Neural crest cell (in vitro differentiated cells): ENCODE results near the gene TLK1. TPM values are rescaled to one million over a fixed set of nuclear protein-coding genes. Genes with fewer than 3 reads are reported as not detected.

Source experiments
- DNase-seq: peaks from one replicate; pipeline ENCODE4 v3.0.0; 2021; ENCODE audit warnings: low read depth, mixed read lengths, low spot score
- H3K27ac Mint-ChIP-seq: one replicate; pipeline ENCODE4 v1.8.0; 2021; ENCODE audit warnings: mild to moderate bottlenecking, mixed read lengths; ENCODE audit not compliant: unreplicated experiment
- H3K27me3 Mint-ChIP-seq: 2 replicates; pipeline ENCODE4 v1.8.0; 2021; ENCODE audit warnings: low read depth, mild to moderate bottlenecking, mixed read lengths
- H3K36me3 Mint-ChIP-seq: 2 replicates; pipeline ENCODE4 v1.8.0; 2021; ENCODE audit warnings: low read depth, mild to moderate bottlenecking, mixed read lengths
- H3K4me1 Mint-ChIP-seq: 2 replicates; pipeline ENCODE4 v1.8.0; 2021; ENCODE audit warnings: mixed read lengths
- H3K4me3 Mint-ChIP-seq: one replicate; pipeline ENCODE4 v1.8.0; 2021; ENCODE audit warnings: mild to moderate bottlenecking, mixed read lengths
- H3K9me3 Mint-ChIP-seq: 2 replicates; pipeline ENCODE4 v1.8.0; 2021; ENCODE audit warnings: mixed read lengths
- total RNA-seq: library from RNA; stranded (reverse); gene quantifications from 2 replicates; pipeline ENCODE4 v1.2.1, GENCODE V29; 2021
- TF ChIP-seq, protein P1 (sequence below): fragments of 200-600 bp; sonication (generic); conservative IDR thresholded peaks from 2 replicates; pipeline ENCODE4 v1.5.0; 2021; ENCODE audit warnings: antibody characterized with exemption, mild to moderate bottlenecking

The TLK1 gene
- total RNA-seq, 1 donor from 2014 or later = 65.5 TPM

GRCh38 chr2:171146633-171147032 lies 14.1 kb downstream of the TLK1 start:
- peaks cover 2% of the 10 kb centered on the region for H3K9me3 Mint-ChIP-seq
- no peaks in the 10 kb centered on the region for H3K27me3 Mint-ChIP-seq
- peaks cover 28% of the 10 kb centered on the region for H3K4me1 Mint-ChIP-seq
- no peak overlapping the region for H3K27ac Mint-ChIP-seq
- DNase-seq = no peak
- H3K36me3 Mint-ChIP-seq = peaks cover 3% of the 10 kb centered on the region
- TF ChIP-seq, protein P1, sequence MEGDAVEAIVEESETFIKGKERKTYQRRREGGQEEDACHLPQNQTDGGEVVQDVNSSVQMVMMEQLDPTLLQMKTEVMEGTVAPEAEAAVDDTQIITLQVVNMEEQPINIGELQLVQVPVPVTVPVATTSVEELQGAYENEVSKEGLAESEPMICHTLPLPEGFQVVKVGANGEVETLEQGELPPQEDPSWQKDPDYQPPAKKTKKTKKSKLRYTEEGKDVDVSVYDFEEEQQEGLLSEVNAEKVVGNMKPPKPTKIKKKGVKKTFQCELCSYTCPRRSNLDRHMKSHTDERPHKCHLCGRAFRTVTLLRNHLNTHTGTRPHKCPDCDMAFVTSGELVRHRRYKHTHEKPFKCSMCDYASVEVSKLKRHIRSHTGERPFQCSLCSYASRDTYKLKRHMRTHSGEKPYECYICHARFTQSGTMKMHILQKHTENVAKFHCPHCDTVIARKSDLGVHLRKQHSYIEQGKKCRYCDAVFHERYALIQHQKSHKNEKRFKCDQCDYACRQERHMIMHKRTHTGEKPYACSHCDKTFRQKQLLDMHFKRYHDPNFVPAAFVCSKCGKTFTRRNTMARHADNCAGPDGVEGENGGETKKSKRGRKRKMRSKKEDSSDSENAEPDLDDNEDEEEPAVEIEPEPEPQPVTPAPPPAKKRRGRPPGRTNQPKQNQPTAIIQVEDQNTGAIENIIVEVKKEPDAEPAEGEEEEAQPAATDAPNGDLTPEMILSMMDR = no peak
- H3K4me3 Mint-ChIP-seq = no peak overlapping the region

GRCh38 chr2:171146071-171146470 lies 14.6 kb downstream of the TLK1 start:
- H3K9me3 Mint-ChIP-seq = peaks cover 2% of the 10 kb centered on the region
- H3K4me3 Mint-ChIP-seq = no peak overlapping the region
- H3K27ac Mint-ChIP-seq = no peak overlapping the region
- DNase-seq = no peak
- TF ChIP-seq, protein P1 = no peak
- H3K27me3 Mint-ChIP-seq = no peaks in the 10 kb centered on the region
- peaks cover 33% of the 10 kb centered on the region for H3K4me1 Mint-ChIP-seq
- H3K36me3 Mint-ChIP-seq = peaks cover 3% of the 10 kb centered on the region

DNA sequence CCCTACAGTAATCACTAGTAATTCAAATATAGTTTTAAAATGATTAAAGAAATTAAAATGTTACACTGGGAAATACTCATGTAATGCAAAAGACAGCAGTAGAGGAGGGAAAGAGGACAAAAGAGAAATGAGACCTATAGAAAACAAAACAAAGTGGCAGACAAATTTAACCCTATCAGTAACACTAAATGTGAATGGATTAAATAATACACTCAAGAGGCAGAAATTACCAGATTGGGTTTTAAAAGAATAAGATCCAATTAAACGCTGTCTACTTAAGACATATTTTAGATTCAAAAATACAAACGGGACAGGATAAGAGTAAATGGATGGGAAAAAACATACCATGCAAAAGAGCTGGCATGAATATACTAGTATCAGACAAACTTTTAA lies 17.0 kb downstream of the TLK1 start:
- H3K4me1 Mint-ChIP-seq = peaks cover 44% of the 10 kb centered on the region
- no peak for DNase-seq
- peaks cover 3% of the 10 kb centered on the region for H3K36me3 Mint-ChIP-seq
- H3K27ac Mint-ChIP-seq = no peak overlapping the region
- H3K9me3 Mint-ChIP-seq = peaks cover 2% of the 10 kb centered on the region
- H3K27me3 Mint-ChIP-seq = no peaks in the 10 kb centered on the region
- TF ChIP-seq, protein P1 = no peak
- H3K4me3 Mint-ChIP-seq = no peak overlapping the region

DNA sequence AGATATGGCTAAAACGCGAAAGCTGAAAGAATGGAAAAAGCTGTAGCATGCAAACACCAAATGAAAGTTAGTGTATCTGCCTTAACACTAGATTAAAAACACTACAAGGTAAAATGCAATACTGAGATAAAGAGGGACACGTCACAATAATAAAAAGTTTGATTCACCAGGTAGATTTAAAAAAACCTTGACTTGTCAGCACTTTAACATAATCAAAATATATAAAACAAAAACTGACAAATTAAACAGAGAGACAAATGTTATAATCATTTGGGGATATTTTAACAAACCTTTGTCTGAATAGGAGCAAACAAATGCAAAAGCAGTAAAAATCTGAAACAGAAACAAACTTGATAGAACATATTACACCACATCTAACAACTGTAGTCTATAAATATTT lies 18.3 kb downstream of the TLK1 start:
- H3K27ac Mint-ChIP-seq = no peak overlapping the region
- no peak for DNase-seq

DNA sequence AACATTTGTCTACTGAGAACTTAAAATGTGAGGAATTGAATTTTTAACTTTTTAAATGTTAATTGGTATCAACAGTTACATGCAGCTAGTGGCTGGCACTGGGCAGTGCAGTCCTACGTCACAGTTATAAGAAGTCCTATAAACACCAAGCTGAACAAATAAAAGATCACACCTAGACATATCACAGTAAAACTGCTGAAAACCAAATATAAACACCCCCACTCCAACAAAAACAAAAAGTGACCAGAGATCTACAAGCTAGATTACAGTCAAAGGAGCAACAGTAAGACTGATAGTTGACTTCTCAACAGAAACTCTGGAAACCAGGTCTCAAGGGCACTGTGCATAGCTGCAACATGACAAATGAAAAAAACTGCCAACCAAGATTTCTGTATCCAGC lies 19.4 kb downstream of the TLK1 start:
- no peak for DNase-seq
- Mint-ChIP-seq H3K27ac (no peak overlapping the region), H3K36me3 (peaks cover 3% of the 10 kb centered on the region), H3K27me3 (no peaks in the 10 kb centered on the region), H3K9me3 (peaks cover 2% of the 10 kb centered on the region), H3K4me1 (peaks cover 37% of the 10 kb centered on the region), H3K4me3 (no peak overlapping the region)
- TF ChIP-seq, protein P1 = no peak

More for the DNA sequence above, 18.3 kb downstream of the TLK1 start:
- Mint-ChIP-seq H3K4me3 (no peak overlapping the region), H3K27me3 (no peaks in the 10 kb centered on the region), H3K4me1 (peaks cover 41% of the 10 kb centered on the region), H3K9me3 (peaks cover 2% of the 10 kb centered on the region), H3K36me3 (peaks cover 3% of the 10 kb centered on the region)
- TF ChIP-seq, protein P1 = no peak

DNA sequence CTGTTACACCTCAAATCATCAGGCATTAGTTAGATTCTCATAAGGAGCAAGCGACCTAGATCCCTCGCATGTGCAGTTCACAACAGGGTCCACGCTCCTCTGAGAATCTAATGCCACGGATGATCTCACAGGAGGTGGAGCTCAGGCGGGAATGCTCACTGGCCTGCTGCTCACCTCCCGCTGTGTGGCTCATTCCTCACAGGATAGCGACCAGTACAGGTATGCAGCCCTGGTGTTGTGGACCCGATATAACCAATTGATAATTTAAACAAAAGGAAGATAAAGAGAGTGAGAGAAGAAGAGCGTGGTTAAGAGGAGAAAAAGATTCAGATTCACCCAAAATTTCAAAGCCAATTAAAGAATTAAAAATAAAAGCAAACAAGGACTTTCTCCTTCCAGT lies 20.8 kb downstream of the TLK1 start:
- no peak for DNase-seq
- no peaks in the 10 kb centered on the region for H3K27me3 Mint-ChIP-seq
- H3K36me3 Mint-ChIP-seq = peaks cover 3% of the 10 kb centered on the region
- no peak overlapping the region for H3K27ac Mint-ChIP-seq
- no peak overlapping the region for H3K4me3 Mint-ChIP-seq
- TF ChIP-seq, protein P1 = no peak
- H3K4me1 Mint-ChIP-seq = peaks cover 42% of the 10 kb centered on the region
- peaks cover 2% of the 10 kb centered on the region for H3K9me3 Mint-ChIP-seq
